K562 (cell line): ENCODE measurements around the gene SP6. TPM values are rescaled to one million over a fixed set of nuclear protein-coding genes. Genes with fewer than 3 reads are reported as not detected.

ENCODE experiments used
- ATAC-seq: fragments of 200-7000 bp; cut with Tn5 transposase; 3 replicates; pipeline ENCODE4 v1.9.1; 2020; ENCODE audit warnings: moderate library complexity
- BruUV-seq: library from RNA; stranded (reverse); fragments of 400-500 nt; replicated peaks from 2 replicates; lab custom pipeline; 2021; lab: Mats Ljungman, UMichigan
- CTCF ChIA-PET: fragments of 300-600 bp; formaldehyde crosslinking; extraction: SDS; loops from one replicate; lab custom pipeline; 2021; ENCODE audit warnings: low intra/inter-chr PET ratio; lab: Yijun Ruan, JAX
- POLR2A ChIA-PET: fragments of 300-600, 350-650 bp; sonication (Branson Sonifier 250); formaldehyde crosslinking; extraction: SDS; loops from one replicate; lab custom pipeline; 2021; ENCODE audit warnings: antibody characterized with exemption, inconsistent platforms; lab: Yijun Ruan, JAX
- DNase-seq, 4 experiments: peaks; one replicate each; pipeline versions ENCODE4 v3.0.0 to v3.0.0-alpha.2; 2011 to 2018; ENCODE audit warnings: low spot score in 3 of 4, mixed read lengths in 3 of 4; ENCODE audit errors: extremely low read depth in 1 of 4
- FAIRE-seq: peaks from 2 replicates; lab custom pipeline; 2011; peaks lifted over from hg19 to GRCh38; lab: Jason Lieb, UNC
- H2AFZ ChIP-seq: 2 replicates; pipeline ENCODE4 v1.6.0; 2011; ENCODE audit warnings: low read depth, low read length, control low read depth, inconsistent platforms
- H3K27ac ChIP-seq: fragments of 200-600 bp; 3 replicates; pipeline ENCODE4 v1.8.0; 2011; ENCODE audit warnings: low read depth, mild to moderate bottlenecking, control low read depth, inconsistent platforms, low read length, moderate library complexity, mixed read lengths; ENCODE audit errors: extremely low read depth
- H3K27me3 ChIP-seq, 2 experiments: fragments of 300-600 bp in 1 of 2; 2 replicates in 1 of 2; 3 replicates in 1 of 2; pipeline versions ENCODE4 v1.6.0 to v1.8.0; 2011; ENCODE audit warnings: inconsistent platforms in 2 of 2, low read length in 2 of 2, mild to moderate bottlenecking in 1 of 2, mixed read lengths in 1 of 2, moderate library complexity in 1 of 2; ENCODE audit not compliant: control insufficient read depth in 2 of 2, insufficient read depth in 2 of 2
- H3K36me3 ChIP-seq: fragments of 300-600 bp; 3 replicates; pipeline ENCODE4 v1.8.0; 2011; ENCODE audit warnings: mild to moderate bottlenecking, low read length, inconsistent platforms; ENCODE audit not compliant: control insufficient read depth, insufficient read depth
- H3K4me1 ChIP-seq, 2 experiments: fragments of 200-600 bp in 1 of 2; replicated peaks in 1 of 2; 2 replicates in 1 of 2; 3 replicates in 1 of 2; pipeline versions ENCODE4 v1.5.1 to v1.8.0; 2011; ENCODE audit warnings: inconsistent platforms in 2 of 2, low read length in 2 of 2, mild to moderate bottlenecking in 1 of 2, mixed read lengths in 1 of 2, moderate library complexity in 1 of 2; ENCODE audit not compliant: control insufficient read depth in 2 of 2, insufficient read depth in 2 of 2
- H3K4me2 ChIP-seq: 2 replicates; pipeline ENCODE4 v1.6.1; 2011; ENCODE audit warnings: low read length, control low read depth, inconsistent platforms, mixed read lengths; ENCODE audit not compliant: insufficient read depth
- H3K4me3 ChIP-seq: fragments of 200-600 bp; sonication (generic), shearing (Covaris generic); 2 replicates; pipeline ENCODE4 v1.5.1; 2016; ENCODE audit warnings: control low read depth, inconsistent platforms
- H3K79me2 ChIP-seq: fragments of 200-600 bp; 3 replicates; pipeline ENCODE4 v1.8.0; 2011; ENCODE audit warnings: low read length, inconsistent platforms; ENCODE audit not compliant: control insufficient read depth, insufficient read depth
- H3K9ac ChIP-seq, 2 experiments: 2 replicates each; pipeline versions ENCODE4 v1.6.0 to v1.6.1; 2011; ENCODE audit warnings: low read depth in 2 of 2, low read length in 2 of 2, control low read depth in 1 of 2, inconsistent platforms in 1 of 2, mild to moderate bottlenecking in 1 of 2, mixed read lengths in 1 of 2; ENCODE audit not compliant: insufficient read depth in 1 of 2
- H3K9me1 ChIP-seq: one replicate; pipeline ENCODE4 v1.6.0; 2011; ENCODE audit warnings: inconsistent platforms, mild to moderate bottlenecking, low read length, moderate library complexity; ENCODE audit not compliant: control insufficient read depth, insufficient read depth
- H3K9me3 ChIP-seq: replicated peaks from 2 replicates; pipeline ENCODE4 v1.5.1; 2011; ENCODE audit warnings: low read depth, low read length, inconsistent platforms; ENCODE audit not compliant: control insufficient read depth, insufficient read depth
- H4K20me1 ChIP-seq: replicated peaks from 2 replicates; pipeline ENCODE4 v1.6.1; 2011; ENCODE audit warnings: low read length, inconsistent platforms, mixed read lengths; ENCODE audit not compliant: control insufficient read depth, insufficient read depth
- ARID4B ChIP-seq: sonication (generic); formaldehyde crosslinking; IDR thresholded peaks from 2 replicates; pipeline ENCODE4 v1.8.0; 2022; ENCODE audit warnings: mild to moderate bottlenecking, missing genetic modification reagents
- CC2D1A ChIP-seq: fragments of 450-650 bp; IDR thresholded peaks from 2 replicates; pipeline ENCODE4 v1.6.1; 2017; ENCODE audit warnings: mild to moderate bottlenecking
- FIP1L1 ChIP-seq: fragments of 200-400 bp; formaldehyde crosslinking; IDR thresholded peaks from 2 replicates; pipeline ENCODE4 v1.6.1; 2018; ENCODE audit warnings: mild to moderate bottlenecking, low read depth, low read length; ENCODE audit not compliant: poor library complexity, severe bottlenecking
- FUS ChIP-seq: fragments of 200-400 bp; formaldehyde crosslinking; optimal IDR thresholded peaks from 2 replicates; pipeline ENCODE3; 2017; ENCODE audit warnings: low read depth, low read length
- HDAC3 ChIP-seq: fragments of 450-650 bp; IDR thresholded peaks from 2 replicates; pipeline ENCODE4 v1.6.1; 2018; ENCODE audit warnings: borderline replicate concordance, mild to moderate bottlenecking, moderate library complexity; ENCODE audit not compliant: partially characterized antibody
- IRF2 ChIP-seq: sonication (generic); formaldehyde crosslinking; IDR thresholded peaks from 2 replicates; pipeline ENCODE4 v1.8.1; 2022; ENCODE audit warnings: mild to moderate bottlenecking, missing genetic modification reagents
- MAFK ChIP-seq: IDR thresholded peaks from 2 replicates; pipeline ENCODE4 v1.6.1; 2011; ENCODE audit warnings: low read length, improper control_type of control experiment
- MBD1 ChIP-seq: fragments of 250-450 bp; sonication (Bioruptor Pico); IDR thresholded peaks from 2 replicates; pipeline ENCODE4 v1.8.0; 2022; ENCODE audit warnings: inconsistent platforms
- PRMT5 ChIP-seq: sonication (generic); formaldehyde crosslinking; IDR thresholded peaks from 2 replicates; pipeline ENCODE4 v1.5.0; 2020; ENCODE audit warnings: missing genetic modification reagents
- TAL1 ChIP-seq: fragments of 450-650 bp; IDR thresholded peaks from 2 replicates; pipeline ENCODE4 v1.6.1; 2016; ENCODE audit warnings: mild to moderate bottlenecking
- ZBED1 ChIP-seq: IDR thresholded peaks from 2 replicates; pipeline ENCODE4 v1.6.1; 2014
- ZNF239 ChIP-seq: fragments of 250-450 bp; sonication (Bioruptor Pico); IDR thresholded peaks from 2 replicates; pipeline ENCODE4 v1.4.0; 2020; ENCODE audit warnings: mild to moderate bottlenecking
- ZNF274 ChIP-seq: IDR thresholded peaks from 2 replicates; pipeline ENCODE4 v1.6.1; 2011; ENCODE audit warnings: low read depth, mild to moderate bottlenecking, low read length, moderate library complexity, borderline replicate concordance
- ZNF77 ChIP-seq: fragments of 250-450 bp; sonication (Bioruptor Pico); IDR thresholded peaks from 2 replicates; pipeline ENCODE4 v1.5.0; 2020
- ZNF79 ChIP-seq: fragments of 250-450 bp; sonication (Bioruptor Pico); IDR thresholded peaks from 2 replicates; pipeline ENCODE4 v1.4.0; 2020; ENCODE audit warnings: low read depth, mild to moderate bottlenecking, moderate library complexity
- WGBS: fragments of 100-300 bp; shearing (Covaris generic); methylation state at CpG from one replicate; pipeline ENCODE4 v1.1.6; 2016; ENCODE audit warnings: low coverage, mixed read lengths; ENCODE audit not compliant: insufficient coverage; ENCODE audit errors: missing lambda C conversion rate; 5-methylcytosine and 5-hydroxymethylcytosine counted together
- in situ Hi-C: fragments of 300-500 bp; cut with MboI; formaldehyde crosslinking; loops from 4 replicates; pipeline ENCODE4 v1.15.0; 2018; ENCODE audit warnings: inconsistent platforms, mixed read lengths
- intact Hi-C: fragments of 100-400 bp; cut with micrococcal nuclease; formaldehyde crosslinking; loops from 2 replicates; pipeline ENCODE4 v1.14.2; 2022
- polyA plus RNA-seq, 8 experiments: library from polyadenylated mRNA; depleted of rRNA in 4 of 8; stranded (reverse) in 5 of 8; unstranded in 3 of 8; fragments of >200 nt; fragmentation: Nextera tagmentation in 2 of 8; fragmentation: Illumina TruSeq in 1 of 8; extraction: Ambion mirVana in 2 of 8; extraction: Trizol in 1 of 8; gene quantifications; 2 replicates each; pipeline versions ENCODE4 v1.2.1 to v1.2.3, GENCODE V29; 2011 to 2014; ENCODE audit warnings: inconsistent platforms in 1 of 8, missing spikeins in 1 of 8
- total RNA-seq, 7 experiments: library from RNA; depleted of rRNA in 6 of 7; stranded (reverse); fragments of >200 nt in 6 of 7; fragmentation: Illumina TruSeq in 2 of 7; extraction: Trizol in 2 of 7; gene quantifications; 2 replicates each; pipeline versions ENCODE4 v1.2.1 to v1.2.3, GENCODE V29; 2011 to 2021; ENCODE audit warnings: low replicate concordance in 1 of 7
- TF ChIP-seq, protein P1 (sequence below): fragments of 250-450 bp; sonication (Bioruptor Pico); IDR thresholded peaks from 2 replicates; pipeline ENCODE4 v1.4.0; 2020; ENCODE audit warnings: mild to moderate bottlenecking, moderate library complexity, borderline replicate concordance

The SP6 gene
- total and polyA plus RNA-seq, 9 of the 15 experiments (the other 6 are each of a cell fraction or from before 2014, with no cell fraction given): 0.11 to 7.9 (median 2.2) TPM

DNA sequence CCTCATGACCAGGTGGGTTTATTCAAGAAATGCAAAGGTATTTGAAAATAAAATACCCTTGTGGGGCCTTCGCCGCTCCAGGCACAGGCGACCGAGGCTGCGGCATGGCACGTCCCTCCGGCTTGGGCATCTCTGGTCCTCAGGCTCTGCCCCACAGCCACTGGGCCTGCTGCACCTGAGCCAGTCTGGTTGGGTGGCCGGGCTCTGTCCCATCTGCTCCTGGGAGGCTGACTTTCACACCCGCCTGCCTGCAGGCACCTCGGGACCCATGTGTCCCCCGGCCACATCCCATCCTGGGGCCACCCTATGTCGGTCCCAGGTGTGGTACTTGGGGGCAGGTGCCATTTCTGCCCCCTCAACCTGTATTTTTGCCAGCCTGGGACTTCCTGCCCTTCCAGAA lies 50.3 kb downstream of the SP6 start:
- Histone ChIP-seq H3K9me3 (no peaks in the 10 kb centered on the region), H3K36me3 (no peaks in the 10 kb centered on the region), H4K20me1 (peaks cover 16% of the 10 kb centered on the region; the same call in 1 of the 2 replicates), H3K9me1 (no peaks in the 10 kb centered on the region), H3K4me1 (peaks cover 0 to 6% of the 10 kb centered on the region in 2 experiments; a peak in 1 of 5 replicates), H2AFZ (no peak overlapping the region), H3K9ac (no peak overlapping the region; a peak in 1 of 4 replicates), H3K79me2 (no peaks in the 10 kb centered on the region), H3K27ac (no peak overlapping the region), H3K4me2 (no peak overlapping the region), H3K4me3 (no peak overlapping the region), H3K27me3 (peaks cover 0 to 29% of the 10 kb centered on the region in 2 experiments; a peak in 3 of 5 replicates)
- intact Hi-C loops: loop anchor here (5.0 kb wide), 1 partner anchor 103 kb away; no protein-coding TSS in a partner anchor
- BruUV-seq: no TSS peak
- POLR2A ChIA-PET: interaction anchor here (0.6 kb wide), 1 partner anchor 682 kb away, joined by 4 read pairs; no protein-coding TSS in a partner anchor
- CTCF ChIA-PET: no interaction called here
- no peak for DNase-seq
- in situ Hi-C loops: no loop called here
- WGBS: 18% methylated on average over 12 of the region's 12 CpGs
- no peak for ATAC-seq
- no peak for FAIRE-seq
- TF ChIP-seq ARID4B (no peak), MAFK (no peak), ZNF79 (no peak), FUS (no peak), ZNF239 (no peak), ZBED1 (no peak), HDAC3 (no peak), ZNF274 (no peak), CC2D1A (no peak), FIP1L1 (no peak), ZNF77 (no peak), IRF2 (CRISPR knock-in tag) (no peak), TAL1 (no peak), MBD1 (CRISPR knock-in tag) (no peak), PRMT5 (CRISPR knock-in tag) (no peak)
- TF ChIP-seq, protein P1, sequence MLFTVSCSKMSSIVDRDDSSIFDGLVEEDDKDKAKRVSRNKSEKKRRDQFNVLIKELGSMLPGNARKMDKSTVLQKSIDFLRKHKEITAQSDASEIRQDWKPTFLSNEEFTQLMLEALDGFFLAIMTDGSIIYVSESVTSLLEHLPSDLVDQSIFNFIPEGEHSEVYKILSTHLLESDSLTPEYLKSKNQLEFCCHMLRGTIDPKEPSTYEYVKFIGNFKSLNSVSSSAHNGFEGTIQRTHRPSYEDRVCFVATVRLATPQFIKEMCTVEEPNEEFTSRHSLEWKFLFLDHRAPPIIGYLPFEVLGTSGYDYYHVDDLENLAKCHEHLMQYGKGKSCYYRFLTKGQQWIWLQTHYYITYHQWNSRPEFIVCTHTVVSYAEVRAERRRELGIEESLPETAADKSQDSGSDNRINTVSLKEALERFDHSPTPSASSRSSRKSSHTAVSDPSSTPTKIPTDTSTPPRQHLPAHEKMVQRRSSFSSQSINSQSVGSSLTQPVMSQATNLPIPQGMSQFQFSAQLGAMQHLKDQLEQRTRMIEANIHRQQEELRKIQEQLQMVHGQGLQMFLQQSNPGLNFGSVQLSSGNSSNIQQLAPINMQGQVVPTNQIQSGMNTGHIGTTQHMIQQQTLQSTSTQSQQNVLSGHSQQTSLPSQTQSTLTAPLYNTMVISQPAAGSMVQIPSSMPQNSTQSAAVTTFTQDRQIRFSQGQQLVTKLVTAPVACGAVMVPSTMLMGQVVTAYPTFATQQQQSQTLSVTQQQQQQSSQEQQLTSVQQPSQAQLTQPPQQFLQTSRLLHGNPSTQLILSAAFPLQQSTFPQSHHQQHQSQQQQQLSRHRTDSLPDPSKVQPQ (CRISPR knock-in tag): no peak
